Measurements from ENCODE around the gene ZPBP2. TPM values are rescaled to one million over a fixed set of nuclear protein-coding genes. Genes with fewer than 3 reads are reported as not detected.

The ZPBP2 gene
- total RNA-seq, 1 experiment from 2014 or later: not detected

DNA sequence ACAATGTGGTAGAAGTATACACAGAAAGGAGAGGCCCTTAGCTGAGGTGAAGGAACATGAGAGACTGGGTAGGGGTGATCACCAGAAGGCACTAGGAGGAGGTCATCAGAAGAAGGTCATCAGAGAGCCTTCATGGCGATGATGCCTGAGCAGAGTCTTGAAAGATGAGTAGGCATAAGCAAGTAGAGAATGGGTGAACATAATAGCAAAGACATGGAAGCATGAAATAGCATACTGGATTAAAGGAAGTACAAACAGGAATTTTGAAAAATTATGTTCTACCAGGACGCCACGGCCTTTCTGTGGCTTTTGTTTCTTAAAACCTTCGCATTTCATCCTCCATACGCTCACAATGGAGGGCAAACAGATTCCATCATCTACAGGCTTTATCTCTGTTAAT, 6.8 kb upstream of the ZPBP2 start (continued):
- TF ChIP-seq, protein P1, sequence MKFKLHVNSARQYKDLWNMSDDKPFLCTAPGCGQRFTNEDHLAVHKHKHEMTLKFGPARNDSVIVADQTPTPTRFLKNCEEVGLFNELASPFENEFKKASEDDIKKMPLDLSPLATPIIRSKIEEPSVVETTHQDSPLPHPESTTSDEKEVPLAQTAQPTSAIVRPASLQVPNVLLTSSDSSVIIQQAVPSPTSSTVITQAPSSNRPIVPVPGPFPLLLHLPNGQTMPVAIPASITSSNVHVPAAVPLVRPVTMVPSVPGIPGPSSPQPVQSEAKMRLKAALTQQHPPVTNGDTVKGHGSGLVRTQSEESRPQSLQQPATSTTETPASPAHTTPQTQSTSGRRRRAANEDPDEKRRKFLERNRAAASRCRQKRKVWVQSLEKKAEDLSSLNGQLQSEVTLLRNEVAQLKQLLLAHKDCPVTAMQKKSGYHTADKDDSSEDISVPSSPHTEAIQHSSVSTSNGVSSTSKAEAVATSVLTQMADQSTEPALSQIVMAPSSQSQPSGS (CRISPR knock-in tag; IDR thresholded peaks at IDR 0.05; ENCODE audit: borderline replicate concordance, low read depth): no peak
- TF ChIP-seq, protein P2, sequence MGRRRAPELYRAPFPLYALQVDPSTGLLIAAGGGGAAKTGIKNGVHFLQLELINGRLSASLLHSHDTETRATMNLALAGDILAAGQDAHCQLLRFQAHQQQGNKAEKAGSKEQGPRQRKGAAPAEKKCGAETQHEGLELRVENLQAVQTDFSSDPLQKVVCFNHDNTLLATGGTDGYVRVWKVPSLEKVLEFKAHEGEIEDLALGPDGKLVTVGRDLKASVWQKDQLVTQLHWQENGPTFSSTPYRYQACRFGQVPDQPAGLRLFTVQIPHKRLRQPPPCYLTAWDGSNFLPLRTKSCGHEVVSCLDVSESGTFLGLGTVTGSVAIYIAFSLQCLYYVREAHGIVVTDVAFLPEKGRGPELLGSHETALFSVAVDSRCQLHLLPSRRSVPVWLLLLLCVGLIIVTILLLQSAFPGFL (CRISPR knock-in tag; IDR thresholded peaks at IDR 0.05; ENCODE audit: borderline replicate concordance): no peak
- TF ChIP-seq, protein P3, sequence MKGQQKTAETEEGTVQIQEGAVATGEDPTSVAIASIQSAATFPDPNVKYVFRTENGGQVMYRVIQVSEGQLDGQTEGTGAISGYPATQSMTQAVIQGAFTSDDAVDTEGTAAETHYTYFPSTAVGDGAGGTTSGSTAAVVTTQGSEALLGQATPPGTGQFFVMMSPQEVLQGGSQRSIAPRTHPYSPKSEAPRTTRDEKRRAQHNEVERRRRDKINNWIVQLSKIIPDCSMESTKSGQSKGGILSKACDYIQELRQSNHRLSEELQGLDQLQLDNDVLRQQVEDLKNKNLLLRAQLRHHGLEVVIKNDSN (CRISPR knock-in tag; IDR thresholded peaks at IDR 0.05): no peak
- TF ChIP-seq ZNF423 (CRISPR knock-in tag; IDR thresholded peaks at IDR 0.05): no peak
- TF ChIP-seq TCF7 (CRISPR knock-in tag; IDR thresholded peaks at IDR 0.05; ENCODE audit: low read depth): no peak
- TF ChIP-seq CREM (CRISPR knock-in tag; IDR thresholded peaks at IDR 0.05): no peak
- TF ChIP-seq, protein P4, sequence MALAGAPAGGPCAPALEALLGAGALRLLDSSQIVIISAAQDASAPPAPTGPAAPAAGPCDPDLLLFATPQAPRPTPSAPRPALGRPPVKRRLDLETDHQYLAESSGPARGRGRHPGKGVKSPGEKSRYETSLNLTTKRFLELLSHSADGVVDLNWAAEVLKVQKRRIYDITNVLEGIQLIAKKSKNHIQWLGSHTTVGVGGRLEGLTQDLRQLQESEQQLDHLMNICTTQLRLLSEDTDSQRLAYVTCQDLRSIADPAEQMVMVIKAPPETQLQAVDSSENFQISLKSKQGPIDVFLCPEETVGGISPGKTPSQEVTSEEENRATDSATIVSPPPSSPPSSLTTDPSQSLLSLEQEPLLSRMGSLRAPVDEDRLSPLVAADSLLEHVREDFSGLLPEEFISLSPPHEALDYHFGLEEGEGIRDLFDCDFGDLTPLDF (CRISPR knock-in tag; IDR thresholded peaks at IDR 0.05): no peak
- TF ChIP-seq HMGA2 (CRISPR knock-in tag; IDR thresholded peaks at IDR 0.05): no peak

DNA sequence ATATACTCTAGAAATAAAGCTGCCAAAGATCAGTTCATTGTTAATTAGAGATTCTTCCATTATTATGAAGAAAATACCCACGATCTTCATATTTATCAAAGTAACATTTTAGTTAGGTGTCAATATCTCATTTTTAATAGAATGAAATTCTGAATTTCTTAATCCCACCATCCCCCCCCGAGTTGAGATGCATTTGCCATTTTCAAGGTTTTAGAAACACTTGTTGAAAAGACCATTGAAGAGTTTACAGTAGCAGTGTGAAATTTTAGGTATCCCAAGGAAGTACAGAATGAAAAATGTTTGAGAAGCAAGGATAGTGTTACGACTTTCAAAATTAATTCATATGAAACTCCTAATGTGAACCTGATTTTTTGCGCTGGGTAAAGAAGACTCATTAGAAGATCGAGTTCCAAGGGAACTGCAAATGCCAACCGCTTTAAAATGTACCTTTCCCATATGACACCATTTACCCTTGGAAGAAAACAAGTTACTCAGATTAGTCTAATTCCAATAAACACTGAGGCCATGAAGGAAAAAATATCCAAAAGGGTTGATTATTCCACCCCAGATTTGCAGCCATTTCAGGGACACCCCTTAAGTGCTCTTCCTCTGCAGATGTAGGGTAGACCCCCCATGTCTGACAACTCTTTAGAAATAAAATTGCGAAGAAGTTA, 4.6 kb upstream of the ZPBP2 start:
- Mint-ChIP-seq H3K27ac (no peak overlapping the region), H3K4me1 (peaks cover 9% of the 10 kb centered on the region), H3K36me3 (peaks cover 3% of the 10 kb centered on the region; the same call in 1 of the 2 replicates), H3K9me3 (no peaks in the 10 kb centered on the region), H3K4me3 (peak overlapping the region; percentile 47), H3K27me3 (ENCODE audit: low read depth) (peaks cover 74% of the 10 kb centered on the region)
- DNase-seq (ENCODE audit: low spot score): no peak
- CTCF ChIA-PET: interaction anchor here (0.6 to 1.8 kb wide), 3 partner anchors 28 to 242 kb away, joined by 4 to 6 read pairs (median 5); no protein-coding TSS in a partner anchor
- no peak for ATAC-seq
- POLR2A ChIA-PET: no interaction called here
- TF ChIP-seq, protein P2 (CRISPR knock-in tag; IDR thresholded peaks at IDR 0.05; ENCODE audit: borderline replicate concordance): no peak
- TF ChIP-seq SOX15 (CRISPR knock-in tag; IDR thresholded peaks at IDR 0.05): no peak
- TF ChIP-seq, protein P5, sequence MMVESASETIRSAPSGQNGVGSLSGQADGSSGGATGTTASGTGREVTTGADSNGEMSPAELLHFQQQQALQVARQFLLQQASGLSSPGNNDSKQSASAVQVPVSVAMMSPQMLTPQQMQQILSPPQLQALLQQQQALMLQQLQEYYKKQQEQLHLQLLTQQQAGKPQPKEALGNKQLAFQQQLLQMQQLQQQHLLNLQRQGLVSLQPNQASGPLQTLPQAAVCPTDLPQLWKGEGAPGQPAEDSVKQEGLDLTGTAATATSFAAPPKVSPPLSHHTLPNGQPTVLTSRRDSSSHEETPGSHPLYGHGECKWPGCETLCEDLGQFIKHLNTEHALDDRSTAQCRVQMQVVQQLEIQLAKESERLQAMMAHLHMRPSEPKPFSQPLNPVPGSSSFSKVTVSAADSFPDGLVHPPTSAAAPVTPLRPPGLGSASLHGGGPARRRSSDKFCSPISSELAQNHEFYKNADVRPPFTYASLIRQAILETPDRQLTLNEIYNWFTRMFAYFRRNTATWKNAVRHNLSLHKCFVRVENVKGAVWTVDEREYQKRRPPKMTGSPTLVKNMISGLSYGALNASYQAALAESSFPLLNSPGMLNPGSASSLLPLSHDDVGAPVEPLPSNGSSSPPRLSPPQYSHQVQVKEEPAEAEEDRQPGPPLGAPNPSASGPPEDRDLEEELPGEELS (CRISPR knock-in tag; IDR thresholded peaks at IDR 0.05): no peak
- TF ChIP-seq, protein P6, sequence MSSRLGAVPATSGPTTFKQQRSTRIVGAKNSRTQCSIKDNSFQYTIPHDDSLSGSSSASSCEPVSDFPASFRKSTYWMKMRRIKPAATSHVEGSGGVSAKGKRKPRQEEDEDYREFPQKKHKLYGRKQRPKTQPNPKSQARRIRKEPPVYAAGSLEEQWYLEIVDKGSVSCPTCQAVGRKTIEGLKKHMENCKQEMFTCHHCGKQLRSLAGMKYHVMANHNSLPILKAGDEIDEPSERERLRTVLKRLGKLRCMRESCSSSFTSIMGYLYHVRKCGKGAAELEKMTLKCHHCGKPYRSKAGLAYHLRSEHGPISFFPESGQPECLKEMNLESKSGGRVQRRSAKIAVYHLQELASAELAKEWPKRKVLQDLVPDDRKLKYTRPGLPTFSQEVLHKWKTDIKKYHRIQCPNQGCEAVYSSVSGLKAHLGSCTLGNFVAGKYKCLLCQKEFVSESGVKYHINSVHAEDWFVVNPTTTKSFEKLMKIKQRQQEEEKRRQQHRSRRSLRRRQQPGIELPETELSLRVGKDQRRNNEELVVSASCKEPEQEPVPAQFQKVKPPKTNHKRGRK (CRISPR knock-in tag; IDR thresholded peaks at IDR 0.05; ENCODE audit: borderline replicate concordance): no peak
- TF ChIP-seq, protein P7, sequence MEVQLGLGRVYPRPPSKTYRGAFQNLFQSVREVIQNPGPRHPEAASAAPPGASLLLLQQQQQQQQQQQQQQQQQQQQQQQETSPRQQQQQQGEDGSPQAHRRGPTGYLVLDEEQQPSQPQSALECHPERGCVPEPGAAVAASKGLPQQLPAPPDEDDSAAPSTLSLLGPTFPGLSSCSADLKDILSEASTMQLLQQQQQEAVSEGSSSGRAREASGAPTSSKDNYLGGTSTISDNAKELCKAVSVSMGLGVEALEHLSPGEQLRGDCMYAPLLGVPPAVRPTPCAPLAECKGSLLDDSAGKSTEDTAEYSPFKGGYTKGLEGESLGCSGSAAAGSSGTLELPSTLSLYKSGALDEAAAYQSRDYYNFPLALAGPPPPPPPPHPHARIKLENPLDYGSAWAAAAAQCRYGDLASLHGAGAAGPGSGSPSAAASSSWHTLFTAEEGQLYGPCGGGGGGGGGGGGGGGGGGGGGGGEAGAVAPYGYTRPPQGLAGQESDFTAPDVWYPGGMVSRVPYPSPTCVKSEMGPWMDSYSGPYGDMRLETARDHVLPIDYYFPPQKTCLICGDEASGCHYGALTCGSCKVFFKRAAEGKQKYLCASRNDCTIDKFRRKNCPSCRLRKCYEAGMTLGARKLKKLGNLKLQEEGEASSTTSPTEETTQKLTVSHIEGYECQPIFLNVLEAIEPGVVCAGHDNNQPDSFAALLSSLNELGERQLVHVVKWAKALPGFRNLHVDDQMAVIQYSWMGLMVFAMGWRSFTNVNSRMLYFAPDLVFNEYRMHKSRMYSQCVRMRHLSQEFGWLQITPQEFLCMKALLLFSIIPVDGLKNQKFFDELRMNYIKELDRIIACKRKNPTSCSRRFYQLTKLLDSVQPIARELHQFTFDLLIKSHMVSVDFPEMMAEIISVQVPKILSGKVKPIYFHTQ (CRISPR knock-in tag; IDR thresholded peaks at IDR 0.05): no peak
- no peak for TF ChIP-seq ZNF416 (CRISPR knock-in tag; IDR thresholded peaks at IDR 0.05)
- TF ChIP-seq CBFB (CRISPR knock-in tag; IDR thresholded peaks at IDR 0.05; ENCODE audit: low read depth): no peak
- TF ChIP-seq, protein P8, sequence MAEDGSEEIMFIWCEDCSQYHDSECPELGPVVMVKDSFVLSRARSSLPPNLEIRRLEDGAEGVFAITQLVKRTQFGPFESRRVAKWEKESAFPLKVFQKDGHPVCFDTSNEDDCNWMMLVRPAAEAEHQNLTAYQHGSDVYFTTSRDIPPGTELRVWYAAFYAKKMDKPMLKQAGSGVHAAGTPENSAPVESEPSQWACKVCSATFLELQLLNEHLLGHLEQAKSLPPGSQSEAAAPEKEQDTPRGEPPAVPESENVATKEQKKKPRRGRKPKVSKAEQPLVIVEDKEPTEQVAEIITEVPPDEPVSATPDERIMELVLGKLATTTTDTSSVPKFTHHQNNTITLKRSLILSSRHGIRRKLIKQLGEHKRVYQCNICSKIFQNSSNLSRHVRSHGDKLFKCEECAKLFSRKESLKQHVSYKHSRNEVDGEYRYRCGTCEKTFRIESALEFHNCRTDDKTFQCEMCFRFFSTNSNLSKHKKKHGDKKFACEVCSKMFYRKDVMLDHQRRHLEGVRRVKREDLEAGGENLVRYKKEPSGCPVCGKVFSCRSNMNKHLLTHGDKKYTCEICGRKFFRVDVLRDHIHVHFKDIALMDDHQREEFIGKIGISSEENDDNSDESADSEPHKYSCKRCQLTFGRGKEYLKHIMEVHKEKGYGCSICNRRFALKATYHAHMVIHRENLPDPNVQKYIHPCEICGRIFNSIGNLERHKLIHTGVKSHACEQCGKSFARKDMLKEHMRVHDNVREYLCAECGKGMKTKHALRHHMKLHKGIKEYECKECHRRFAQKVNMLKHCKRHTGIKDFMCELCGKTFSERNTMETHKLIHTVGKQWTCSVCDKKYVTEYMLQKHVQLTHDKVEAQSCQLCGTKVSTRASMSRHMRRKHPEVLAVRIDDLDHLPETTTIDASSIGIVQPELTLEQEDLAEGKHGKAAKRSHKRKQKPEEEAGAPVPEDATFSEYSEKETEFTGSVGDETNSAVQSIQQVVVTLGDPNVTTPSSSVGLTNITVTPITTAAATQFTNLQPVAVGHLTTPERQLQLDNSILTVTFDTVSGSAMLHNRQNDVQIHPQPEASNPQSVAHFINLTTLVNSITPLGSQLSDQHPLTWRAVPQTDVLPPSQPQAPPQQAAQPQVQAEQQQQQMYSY (CRISPR knock-in tag; IDR thresholded peaks at IDR 0.05): no peak
- no peak for TF ChIP-seq ZNF138 (CRISPR knock-in tag; conservative IDR thresholded peaks at IDR 0.05)
- TF ChIP-seq RELA (CRISPR knock-in tag; IDR thresholded peaks at IDR 0.05; ENCODE audit: borderline replicate concordance): no peak
- no peak for TF ChIP-seq SP1 (CRISPR knock-in tag; conservative IDR thresholded peaks at IDR 0.05)
